Heart left ventricle (tissue), 16 donors: ENCODE data around the gene LIMA1. TPM values are rescaled to one million over a fixed set of nuclear protein-coding genes. Genes with fewer than 3 reads are reported as not detected.

ENCODE experiments used
- ATAC-seq, 4 donors: fragments of 200-7000 bp; cut with Tn5 transposase; one replicate each; pipeline ENCODE4 v1.9.1; 2020 to 2022; ENCODE audit warnings: moderate library complexity in 4 of 4, mild to moderate bottlenecking in 3 of 4, moderate number of reproducible peaks in 1 of 4
- DNase-seq, 5 donors: peaks; one replicate each; pipeline ENCODE4 v3.0.0-alpha.2; 2020
- H3K27ac ChIP-seq, 12 donors: fragments of 200-600 bp; sonication (generic) in 4 of 12; one replicate each; pipeline versions ENCODE4 v1.5.0 to v1.8.0; 2016 to 2022; ENCODE audit warnings: mild to moderate bottlenecking in 2 of 12
- H3K27me3 ChIP-seq, 9 donors: fragments of 200-600 bp; sonication (generic) in 2 of 9; one replicate each; pipeline versions ENCODE4 v1.5.1 to v1.8.0; 2016 to 2022; ENCODE audit warnings: mild to moderate bottlenecking in 3 of 9
- H3K36me3 ChIP-seq, 9 donors: fragments of 200-600 bp; sonication (generic) in 2 of 9; one replicate each; pipeline versions ENCODE4 v1.5.0 to v1.8.0; 2018 to 2022; ENCODE audit warnings: mild to moderate bottlenecking in 2 of 9
- H3K4me1 ChIP-seq, 12 donors: fragments of 200-600 bp; sonication (generic) in 4 of 12; one replicate each; pipeline versions ENCODE4 v1.5.0 to v1.8.0; 2016 to 2022; ENCODE audit warnings: mild to moderate bottlenecking in 3 of 12
- H3K4me3 ChIP-seq, 12 donors: fragments of 200-600 bp; sonication (generic) in 4 of 12; one replicate each; pipeline versions ENCODE4 v1.5.0 to v1.8.0; 2017 to 2022; ENCODE audit warnings: mild to moderate bottlenecking in 9 of 12, moderate library complexity in 4 of 12
- H3K9me3 ChIP-seq, 12 donors: fragments of 200-600 bp; sonication (generic) in 4 of 12; one replicate each; pipeline versions ENCODE4 v1.5.0 to v1.8.0; 2016 to 2022; ENCODE audit warnings: mild to moderate bottlenecking in 1 of 12
- CTCF ChIP-seq, 12 donors: fragments of 200-600 bp; sonication (generic) in 4 of 12; IDR thresholded peaks; one replicate each; pipeline versions ENCODE4 v1.5.0 to v1.8.0; 2018 to 2022; ENCODE audit warnings: antibody characterized with exemption in 12 of 12, mild to moderate bottlenecking in 5 of 12
- POLR2A ChIP-seq, 2 donors: fragments of 450-650 bp; IDR thresholded peaks; one replicate each; pipeline ENCODE4 v1.6.1; 2017; ENCODE audit warnings: antibody characterized with exemption in 2 of 2, mild to moderate bottlenecking in 2 of 2, moderate library complexity in 2 of 2
- WGBS, 4 donors: extraction: QIAGEN DNeasy Blood & Tissue Kit in 2 of 4; methylation state at CpG; one replicate each; pipeline versions ENCODE4 v1.1.5 to v1.1.7; 2013 to 2018; 5-methylcytosine and 5-hydroxymethylcytosine counted together
- intact Hi-C, 10 donors: fragments of 100-400 bp; cut with DNase I; formaldehyde crosslinking; loops; one replicate each; pipeline versions ENCODE4 v1.11.1 to v1.14.2; 2022
- polyA plus RNA-seq, 2 donors: library from polyadenylated mRNA; stranded (reverse); fragments of 200-250 nt; gene quantifications; one replicate each; pipeline ENCODE4 v1.2.3, GENCODE V29; 2013
- total RNA-seq, 9 donors: library from RNA; depleted of rRNA in 2 of 9; stranded (reverse); fragments of >200 nt in 2 of 9; fragmentation: NEBNext Ultra II Directional in 3 of 9; extraction: Animal tissue kit (Norgen Biotek cat#: 25700) in 3 of 9; gene quantifications; one replicate each; pipeline versions ENCODE4 v1.1.0 to v1.2.4, GENCODE V29; 2016 to 2023
- donor health status: ischemic (EF 13 %, LVEDD 7.1; RV severe dilation, severe dysfunction).
- donor health status: healthy with polysubstance abuse.
- donor health status: DM: no; HTN: yes; CAD: no.
- donor health status: DM: no; HTN: no; CAD: no.
- donor health status: ischemic (EF 25% LVEDD 6.9; RV normal size, moderate dysfunction).
- donor health status: ischemic (EF 25% LVEDD 5.7; RV mildly dilated, moderate dysfunction).
- donor health status: healthy.
- donor health status: DM: yes; HTN: yes; CAD: no.
- donor health status: ischemic (EF 35%, LVEDD 5.7; RV mildly dilated, moderate dysfunction).
- donor health status: nonischemic (EF 11% LVEDD 7.7; RV severe dilation, severe dysfunction).
- donor health status: DM: yes; HTN: yes; CAD: no.
- donor health status: PGD.
- donor health status: ischemic (EF 29% LVEDD 5.4; RV normal size, mild dysfunction).
- donor health status: nonischemic (EF 23%, LVEDD 6.1; RV moderate dilation, normal function).

The LIMA1 gene
- total and polyA plus RNA-seq, 11 donors: 11.6 to 38.8 (median 14.7) TPM

GRCh38 chr12:50147281-50147680, 136.0 kb downstream of the LIMA1 start:
- intact Hi-C loops: no loop called here
- Histone ChIP-seq H3K27me3 (no peaks in the 10 kb centered on the region), H3K4me1 (peaks cover 0 to 31% (median 6%) of the 10 kb centered on the region in 12 donors), H3K9me3 (no peaks in the 10 kb centered on the region), H3K36me3 (peaks cover 0 to 19% (median 8%) of the 10 kb centered on the region in 9 donors), H3K27ac (no peak overlapping the region), H3K4me3 (no peak overlapping the region)
- DNase-seq (no peak), ATAC-seq (no peak)
- TF ChIP-seq POLR2A (IDR thresholded peaks at IDR 0.05): no peak
- TF ChIP-seq CTCF (IDR thresholded peaks at IDR 0.05): no peak
- WGBS, 4 donors: 94 to 98% (median 97%) methylated on average over 4 of the region's 4 CpGs

- peaks cover 0 to 26% (median 5%) of the 10 kb centered on the region in 12 donors for H3K4me1 ChIP-seq
- intact Hi-C loops: no loop called here
- DNase-seq (no peak), ATAC-seq (no peak)
- H3K27ac ChIP-seq: peak overlapping the region in 3 of 12 donors; percentile 4 to 47 (median 11)
- no peak overlapping the region for H3K4me3 ChIP-seq
- no peaks in the 10 kb centered on the region for H3K27me3 ChIP-seq
- H3K9me3 ChIP-seq: no peaks in the 10 kb centered on the region
- 34 to 38% (median 36%) methylated on average over 2 of the region's 2 CpGs for WGBS, 4 donors
- H3K36me3 ChIP-seq: peaks cover 0 to 37% (median 26%) of the 10 kb centered on the region in 9 donors
- no peak for TF ChIP-seq POLR2A (IDR thresholded peaks at IDR 0.05)
- no peak for TF ChIP-seq CTCF (IDR thresholded peaks at IDR 0.05)
These were observed 137.9 kb downstream of the LIMA1 start for GRCh38 chr12:50145439-50145838.

GRCh38 chr12:50142993-50143392, 140.3 kb downstream of the LIMA1 start:
- intact Hi-C loops: no loop called here
- Histone ChIP-seq H3K9me3 (no peaks in the 10 kb centered on the region), H3K36me3 (peaks cover 0 to 58% (median 43%) of the 10 kb centered on the region in 9 donors), H3K27me3 (no peaks in the 10 kb centered on the region), H3K4me3 (no peak overlapping the region), H3K27ac (no peak overlapping the region), H3K4me1 (peaks cover 0 to 23% (median 4%) of the 10 kb centered on the region in 12 donors)
- WGBS, 4 donors: 71 to 80% (median 78%) methylated on average over 8 of the region's 8 CpGs
- DNase-seq (no peak), ATAC-seq (no peak)
- TF ChIP-seq POLR2A (IDR thresholded peaks at IDR 0.05) (no peak), CTCF (IDR thresholded peaks at IDR 0.05) (no peak)

- no peaks in the 10 kb centered on the region for H3K27me3 ChIP-seq
- intact Hi-C loops: loop anchor here in 3 of 10 donors (2.0 to 5.0 kb wide), 3 partner anchors 40 to 45 kb away; no protein-coding TSS in a partner anchor
- H3K9me3 ChIP-seq: no peaks in the 10 kb centered on the region
- 76 to 88% (median 80%) methylated on average over 2 of the region's 2 CpGs for WGBS, 4 donors
- H3K36me3 ChIP-seq: peaks cover 0 to 96% (median 86%) of the 10 kb centered on the region in 9 donors
- peaks cover 0 to 37% (median 10%) of the 10 kb centered on the region in 12 donors for H3K4me1 ChIP-seq
- ATAC-seq (no peak), DNase-seq (no peak)
- H3K4me3 ChIP-seq: no peak overlapping the region
- no peak for TF ChIP-seq POLR2A (IDR thresholded peaks at IDR 0.05)
- peak in 11 of 12 donors; percentile 20 to 73 (median 41) for TF ChIP-seq CTCF (IDR thresholded peaks at IDR 0.05)
- no peak overlapping the region for H3K27ac ChIP-seq
These were observed 150.7 kb downstream of the LIMA1 start for GRCh38 chr12:50132505-50133135.
